ENCODE measurements around the gene TM7SF2. TPM values are rescaled to one million over a fixed set of nuclear protein-coding genes. Genes with fewer than 3 reads are reported as not detected.
A peak's percentile ranks its signal among the peaks of the same experiment; 100 is the strongest.

TM7SF2 gene
- total RNA-seq, 1 experiment from 2014 or later, result 2.1 TPM

GRCh38 chr11:65089621-65090020 is 22.1 kb upstream of the TM7SF2 start:
- DNase-seq (ENCODE audit: low read depth), result no peak

- DNase-seq (ENCODE audit: low read depth), result no peak
These were observed 21.0 kb upstream of the TM7SF2 start for GRCh38 chr11:65090628-65091027.

DNA sequence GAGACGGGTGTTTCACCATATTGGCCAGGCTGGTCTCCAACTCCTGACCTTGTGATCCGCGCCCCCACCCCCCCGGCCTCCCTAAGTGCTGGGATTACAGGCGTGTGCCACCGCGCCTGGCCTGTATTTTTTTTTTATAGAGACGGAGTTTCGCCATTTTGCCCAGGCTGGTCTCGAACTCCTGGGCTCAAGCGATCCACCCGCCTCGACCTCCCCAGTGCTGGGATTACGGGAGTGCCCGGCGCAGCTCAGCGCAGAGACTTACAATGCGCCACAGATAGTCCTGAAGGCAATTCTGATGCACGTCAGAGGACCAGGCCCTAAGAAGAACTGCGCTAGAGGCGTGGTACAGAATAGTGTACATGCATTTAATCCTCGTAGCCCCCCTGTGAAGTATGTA is 16.2 kb upstream of the TM7SF2 start:
- no peak for DNase-seq (ENCODE audit: low read depth)

DNA sequence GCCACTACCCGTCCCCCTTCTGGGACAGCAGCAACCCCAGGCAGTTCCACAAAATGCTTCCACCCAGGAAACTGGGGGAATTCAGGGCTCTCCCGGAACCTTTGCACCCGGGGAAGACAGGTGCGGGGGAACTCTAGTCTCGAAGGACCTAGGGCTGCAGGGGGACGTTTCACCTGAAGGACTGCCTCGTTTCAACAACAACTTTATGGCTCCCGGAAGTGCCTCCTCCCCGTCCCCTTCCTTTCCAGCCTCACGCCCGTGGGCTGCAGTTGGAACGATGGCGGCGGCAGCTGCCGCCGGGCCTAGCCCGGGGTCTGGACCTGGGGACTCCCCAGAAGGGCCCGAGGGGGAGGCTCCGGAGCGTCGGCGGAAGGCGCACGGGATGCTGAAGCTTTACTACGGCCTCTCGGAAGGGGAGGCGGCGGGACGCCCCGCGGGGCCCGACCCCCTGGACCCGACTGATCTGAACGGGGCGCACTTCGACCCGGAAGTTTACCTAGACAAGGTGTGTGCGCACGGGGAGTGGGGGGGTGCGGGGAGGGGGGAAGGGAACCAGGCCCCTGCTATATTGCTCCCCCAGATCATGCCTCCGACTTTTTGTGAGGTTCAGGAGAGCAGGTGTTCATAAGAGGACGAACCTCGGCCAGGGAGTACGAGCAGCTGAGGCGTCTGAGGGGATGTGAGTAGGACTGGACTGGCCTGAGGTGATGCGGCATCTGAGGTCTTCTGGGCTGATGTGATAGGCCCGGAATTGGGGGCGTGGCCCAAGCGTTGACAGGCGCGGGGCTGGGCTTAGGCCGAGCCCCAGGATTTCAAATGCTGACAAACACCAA is 15.5 kb upstream of the TM7SF2 start, which contains the start of gene VPS51:
Gene VPS51 (plus strand): TSS at position 241 of the 833 bp plus-strand sequence. CDS start 37 bp downstream, at position 278.
- peak; percentile 91 for DNase-seq (ENCODE audit: low read depth)

DNA sequence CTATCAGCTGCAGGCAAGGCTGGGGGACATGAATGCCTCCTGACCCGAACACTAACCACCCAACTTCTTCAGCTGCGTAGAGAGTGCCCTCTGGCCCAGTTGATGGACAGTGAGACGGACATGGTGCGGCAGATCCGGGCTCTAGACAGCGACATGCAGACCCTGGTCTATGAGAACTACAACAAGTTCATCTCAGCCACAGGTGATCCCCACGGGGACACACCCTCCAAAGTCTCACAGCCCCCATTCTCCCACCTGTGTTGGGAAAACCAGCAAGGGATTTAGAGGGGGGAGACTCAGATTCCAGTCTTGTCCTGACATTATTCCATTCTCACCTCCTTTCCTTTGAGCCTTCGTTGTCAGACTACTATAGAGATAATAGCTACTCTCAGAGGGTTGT is 14.7 kb upstream of the TM7SF2 start:
- DNase-seq (ENCODE audit: low read depth), result no peak

DNA sequence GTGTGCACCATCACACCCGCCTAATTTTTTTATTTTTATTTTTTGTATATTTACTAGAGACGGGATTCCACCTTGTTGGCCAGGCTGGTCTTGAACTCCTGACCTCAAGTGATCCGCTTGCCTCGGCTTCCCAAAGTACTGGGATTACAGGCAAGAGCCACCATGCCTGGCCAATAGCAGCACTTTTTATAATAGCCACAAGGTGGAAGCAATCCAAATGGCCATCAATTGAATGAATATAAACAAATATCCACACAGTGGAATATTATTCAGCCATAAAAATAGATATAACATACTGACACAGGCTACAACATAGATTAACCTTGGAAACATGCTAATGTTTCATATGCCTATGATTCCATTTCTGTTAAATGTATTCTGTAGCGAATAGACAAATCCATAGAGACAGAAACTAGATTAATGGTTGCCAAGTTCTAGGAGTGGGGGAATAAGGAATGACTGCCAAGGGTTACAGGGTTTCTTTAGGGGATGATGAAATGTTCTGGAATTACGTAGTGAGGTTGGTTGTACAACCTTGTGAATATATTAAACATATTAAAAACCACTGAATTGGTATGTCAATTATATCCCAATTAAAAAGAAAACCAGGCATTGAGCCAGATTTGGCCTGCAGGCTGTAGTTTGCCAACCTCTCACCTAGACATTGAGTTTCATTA is 10.9 kb upstream of the TM7SF2 start:
- DNase-seq (ENCODE audit: low read depth), result no peak

DNA sequence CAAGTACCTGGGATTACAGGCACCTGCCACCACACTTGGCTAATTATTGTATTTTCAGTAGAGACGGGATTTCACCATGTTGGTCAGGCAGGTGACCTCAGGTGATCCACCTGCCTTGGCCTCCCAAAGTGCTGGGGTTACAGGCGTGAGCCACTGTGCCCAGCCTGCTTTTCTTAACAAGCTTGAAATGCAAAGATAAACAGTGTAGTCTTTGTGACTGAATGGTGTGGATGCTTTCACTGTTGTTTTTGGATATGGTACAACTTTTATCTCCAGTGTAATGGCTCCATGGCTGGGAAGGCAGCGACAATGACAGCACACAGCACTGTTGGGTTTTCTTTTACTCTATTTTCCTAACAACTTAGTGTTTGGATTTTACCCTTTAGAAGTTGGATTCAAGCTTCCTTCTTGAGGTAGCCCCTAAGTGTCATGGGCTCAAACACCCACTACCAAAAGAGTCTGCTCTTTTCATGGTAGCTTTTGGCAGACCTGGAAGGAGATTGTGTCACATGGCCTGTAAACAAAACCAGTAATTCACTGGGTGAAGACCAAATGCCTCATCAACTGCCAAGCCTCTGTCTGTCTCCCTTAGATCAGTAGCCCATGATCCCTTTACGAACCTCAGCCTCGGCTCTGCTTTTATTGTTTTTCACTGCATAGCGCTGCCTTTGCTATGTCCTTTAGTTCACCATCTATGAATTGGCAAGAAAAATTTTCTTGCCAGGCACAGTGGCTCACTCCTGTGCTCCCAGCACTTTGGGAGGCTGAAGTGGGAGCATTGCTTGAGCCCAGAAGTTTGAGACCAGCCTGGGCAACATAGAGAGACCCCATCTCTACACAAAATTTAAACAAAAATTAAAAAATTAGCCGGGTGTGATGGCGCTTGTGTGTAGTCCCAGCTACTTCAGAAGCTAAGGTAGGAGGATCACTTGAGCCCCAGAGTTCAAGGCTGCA is 9.3 kb upstream of the TM7SF2 start:
- peak; percentile 55 for DNase-seq (ENCODE audit: low read depth)

- DNase-seq (ENCODE audit: low read depth), result no peak
These were observed 8.2 kb upstream of the TM7SF2 start for GRCh38 chr11:65103476-65103875.

DNA sequence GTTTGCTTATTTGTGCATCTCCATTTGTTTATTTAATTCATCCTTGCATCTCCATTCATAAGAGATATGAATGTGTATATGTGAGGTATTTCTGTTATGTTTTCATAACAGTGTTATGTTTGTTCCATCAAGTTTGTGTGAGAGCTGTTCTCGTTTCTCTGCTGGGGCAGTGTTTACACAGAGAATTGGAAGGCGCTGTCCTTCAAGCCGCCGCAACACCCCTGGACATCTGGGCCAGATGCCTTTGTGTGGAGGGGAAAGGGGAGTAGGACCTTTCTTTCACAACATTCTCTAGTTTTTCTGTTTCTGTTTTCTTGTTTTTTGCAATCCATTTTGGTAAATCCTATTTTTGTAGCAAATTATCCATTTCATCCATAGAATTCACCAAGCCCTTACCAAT is 7.0 kb upstream of the TM7SF2 start:
- no peak for DNase-seq (ENCODE audit: low read depth)

- no peak for DNase-seq (ENCODE audit: low read depth)
These were observed 4.6 kb upstream of the TM7SF2 start for GRCh38 chr11:65107078-65107477.

- no peak for DNase-seq (ENCODE audit: low read depth)
These were observed 3.8 kb upstream of the TM7SF2 start for GRCh38 chr11:65107751-65108468.

DNA sequence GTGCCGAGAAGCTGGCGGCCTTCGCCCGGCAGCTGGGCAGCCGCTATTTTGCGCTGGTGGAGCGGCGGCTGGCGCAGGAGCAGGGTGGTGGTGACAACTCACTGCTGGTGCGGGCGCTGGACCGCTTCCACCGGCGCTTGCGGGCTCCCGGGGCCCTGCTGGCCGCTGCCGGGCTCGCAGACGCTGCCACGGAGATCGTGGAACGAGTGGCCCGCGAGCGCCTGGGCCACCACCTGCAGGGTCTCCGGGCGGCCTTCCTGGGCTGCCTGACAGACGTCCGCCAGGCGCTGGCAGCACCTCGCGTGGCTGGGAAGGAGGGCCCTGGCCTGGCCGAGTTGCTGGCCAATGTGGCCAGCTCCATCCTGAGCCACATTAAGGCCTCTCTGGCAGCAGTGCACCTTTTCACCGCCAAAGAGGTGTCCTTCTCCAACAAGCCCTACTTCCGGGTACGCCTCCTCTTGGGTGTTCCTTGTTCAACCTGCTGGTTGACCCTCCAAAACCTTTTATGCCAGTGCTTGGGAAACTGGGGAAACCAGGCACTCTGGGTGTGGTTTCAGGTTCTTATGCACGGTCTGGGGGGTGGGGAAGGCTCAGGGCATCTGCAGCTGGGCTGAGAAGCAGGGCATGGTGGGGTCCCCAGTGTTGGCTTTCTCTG is 3.1 kb upstream of the TM7SF2 start:
- no peak for DNase-seq (ENCODE audit: low read depth)

DNA sequence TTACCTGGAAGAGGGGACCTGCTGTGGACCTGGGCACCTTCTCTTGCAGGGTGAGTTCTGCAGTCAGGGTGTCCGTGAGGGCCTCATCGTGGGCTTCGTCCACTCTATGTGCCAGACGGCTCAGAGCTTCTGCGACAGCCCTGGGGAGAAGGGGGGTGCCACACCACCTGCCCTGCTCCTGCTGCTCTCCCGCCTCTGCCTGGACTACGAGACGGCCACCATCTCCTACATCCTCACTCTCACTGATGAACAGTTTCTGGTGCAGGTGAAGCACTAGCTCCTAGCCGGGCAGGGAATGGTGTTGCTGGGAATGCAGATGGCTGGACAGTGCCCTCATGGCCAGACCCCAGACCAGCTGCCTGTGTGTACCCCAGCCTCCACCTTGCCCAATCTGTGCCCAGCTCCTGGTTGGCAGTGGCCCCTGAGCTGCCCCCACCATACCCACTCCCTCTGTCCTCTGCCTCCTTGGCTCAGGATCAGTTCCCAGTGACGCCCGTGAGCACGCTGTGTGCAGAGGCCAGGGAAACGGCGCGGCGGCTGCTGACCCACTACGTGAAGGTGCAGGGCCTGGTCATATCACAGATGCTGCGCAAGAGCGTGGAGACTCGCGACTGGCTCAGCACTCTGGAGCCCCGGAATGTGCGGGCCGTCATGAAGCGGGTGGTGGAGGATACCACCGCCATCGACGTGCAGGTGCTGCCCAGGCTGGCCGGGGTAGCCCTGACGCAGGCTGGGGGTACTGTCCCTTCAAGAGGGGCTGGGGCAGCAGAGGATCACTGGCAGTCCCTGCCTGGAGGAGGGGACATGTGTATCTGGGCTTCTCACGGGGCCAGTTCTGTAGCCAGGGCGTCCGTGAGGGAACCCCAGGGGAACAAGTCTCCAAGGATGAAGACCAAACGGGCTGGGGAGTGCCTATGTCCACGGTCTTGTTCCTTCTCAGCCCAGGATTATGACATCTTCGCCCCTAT is 2.2 kb upstream of the TM7SF2 start:
- no peak for DNase-seq (ENCODE audit: low read depth)

DNA sequence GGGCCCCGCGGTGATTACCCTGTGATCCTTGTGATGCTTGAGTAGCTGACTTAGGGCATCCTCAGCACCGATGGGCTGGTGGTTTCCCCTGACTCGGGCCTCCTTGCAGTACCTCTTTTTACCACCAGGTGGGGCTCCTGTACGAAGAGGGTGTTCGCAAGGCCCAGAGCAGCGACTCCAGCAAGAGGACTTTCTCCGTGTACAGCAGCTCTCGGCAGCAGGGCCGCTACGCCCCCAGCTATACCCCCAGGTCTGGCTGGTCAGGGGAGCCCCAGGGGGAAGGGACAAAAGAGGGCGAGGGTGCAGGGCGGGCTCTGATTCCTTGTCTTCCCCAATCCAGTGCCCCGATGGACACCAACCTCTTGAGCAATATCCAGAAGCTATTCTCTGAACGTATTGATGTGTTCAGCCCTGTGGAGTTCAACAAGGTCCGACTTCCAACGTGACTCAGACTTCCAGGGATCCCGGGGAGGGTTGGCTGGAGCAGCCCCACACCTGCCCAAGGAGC is 1.3 kb upstream of the TM7SF2 start:
- peak; percentile 77 for DNase-seq (ENCODE audit: low read depth)

- DNase-seq (ENCODE audit: low read depth), result no peak
These were observed 421 bp upstream of the TM7SF2 start for GRCh38 chr11:65111159-65111743.

DNA sequence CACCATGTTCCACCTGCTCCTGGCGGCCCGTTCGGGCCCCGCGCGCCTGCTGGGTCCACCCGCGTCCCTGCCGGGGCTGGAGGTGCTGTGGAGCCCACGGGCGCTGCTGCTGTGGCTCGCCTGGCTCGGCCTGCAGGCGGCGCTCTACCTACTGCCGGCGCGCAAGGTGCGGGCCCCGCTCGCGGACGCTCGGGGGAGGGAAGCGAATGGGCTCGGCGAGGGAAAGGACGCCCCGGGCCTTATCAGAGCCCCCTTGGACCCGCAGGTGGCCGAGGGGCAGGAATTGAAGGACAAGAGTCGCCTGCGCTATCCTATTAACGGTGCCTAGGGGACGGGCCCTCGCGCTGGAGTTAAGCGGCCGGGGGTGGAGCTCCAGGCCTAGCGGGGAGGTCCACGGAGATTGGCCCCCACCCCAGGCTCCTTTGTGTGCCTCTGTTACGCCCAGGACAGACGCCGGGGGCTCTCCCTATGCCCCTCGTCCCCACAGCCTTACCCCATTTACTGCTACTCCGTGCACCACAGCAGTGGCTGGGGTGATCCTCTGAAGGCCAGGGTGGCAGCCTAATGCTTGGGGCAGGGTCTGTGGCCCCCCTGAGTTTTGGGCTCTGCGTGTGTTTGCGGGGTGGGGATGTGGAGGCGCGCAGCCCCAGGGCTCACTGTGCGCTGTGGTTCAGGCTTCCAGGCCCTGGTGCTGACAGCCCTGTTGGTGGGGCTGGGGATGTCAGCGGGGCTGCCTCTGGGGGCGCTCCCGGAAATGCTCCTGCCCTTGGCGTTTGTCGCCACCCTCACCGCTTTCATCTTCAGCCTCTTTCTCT is 1.1 kb downstream of the TM7SF2 start:
- DNase-seq (ENCODE audit: low read depth), result no peak

DNA sequence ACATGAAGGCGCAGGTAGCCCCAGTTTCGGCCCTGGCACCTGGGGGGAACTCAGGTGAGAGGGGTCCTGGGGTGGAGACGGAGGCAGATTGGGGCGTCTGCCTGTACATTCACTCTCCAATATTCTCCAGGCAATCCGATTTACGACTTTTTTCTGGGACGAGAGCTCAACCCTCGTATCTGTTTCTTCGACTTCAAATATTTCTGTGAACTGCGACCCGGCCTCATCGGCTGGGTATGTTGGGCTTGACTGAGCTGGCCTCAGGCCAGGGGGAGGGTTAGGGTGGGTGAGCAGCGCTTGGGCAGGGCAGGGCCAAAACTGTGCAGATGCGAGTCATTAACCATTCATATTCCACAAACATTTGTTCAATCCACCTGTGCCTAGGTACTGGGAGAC is 1.7 kb downstream of the TM7SF2 start:
- DNase-seq (ENCODE audit: low read depth), result no peak

DNA sequence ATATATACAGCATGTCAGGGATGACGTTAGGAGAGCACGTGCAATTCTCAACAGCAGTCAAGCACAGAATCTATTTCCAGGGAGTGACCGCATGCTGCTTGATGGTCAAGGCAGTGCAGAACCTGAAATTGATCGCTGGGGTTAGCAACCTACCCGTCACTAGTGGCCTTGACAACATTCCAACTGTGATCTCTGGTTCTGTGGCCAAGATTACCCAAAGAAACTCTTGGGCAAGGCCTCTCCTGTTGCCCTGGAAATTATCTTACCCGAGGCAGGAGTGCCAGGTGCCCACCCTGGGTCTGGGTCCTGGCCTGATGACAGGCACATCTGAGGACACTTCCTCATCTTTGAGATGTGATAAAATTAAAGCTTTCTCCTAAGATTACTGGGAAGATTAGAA is 2.2 kb downstream of the TM7SF2 start:
- no peak for DNase-seq (ENCODE audit: low read depth)

All from M059J (cell line).